PFSK-1 (cell line): Measurements from ENCODE around the gene TMEM37.

Experiments
- FOXP2 ChIP-seq: optimal IDR thresholded peaks from 2 replicates; pipeline ENCODE3; 2011; ENCODE audit warnings: borderline replicate concordance, control low read depth, inconsistent platforms; ENCODE audit not compliant: insufficient read depth; ENCODE audit errors: extremely low read length, extremely low read depth
- POLR2AphosphoS5 ChIP-seq: IDR thresholded peaks from 2 replicates; pipeline ENCODE4 v1.6.1; 2012; ENCODE audit warnings: low read depth, mild to moderate bottlenecking, control low read depth, low read length, moderate library complexity
- REST ChIP-seq, 2 experiments: IDR thresholded peaks; 2 replicates each; pipeline versions ENCODE4 v1.6.1 to v1.8.0; 2011 to 2012; ENCODE audit warnings: low read depth in 2 of 2, low read length in 2 of 2, control low read depth in 1 of 2, inconsistent platforms in 1 of 2, mild to moderate bottlenecking in 1 of 2, moderate library complexity in 1 of 2; ENCODE audit not compliant: insufficient read depth in 1 of 2
- SIN3A ChIP-seq: IDR thresholded peaks from 2 replicates; pipeline ENCODE4 v1.6.1; 2012; ENCODE audit warnings: mild to moderate bottlenecking, low read length, moderate library complexity, borderline replicate concordance; ENCODE audit not compliant: insufficient read depth
- TAF1 ChIP-seq: IDR thresholded peaks from 2 replicates; pipeline ENCODE4 v1.6.1; 2012; ENCODE audit warnings: low read length, control low read depth, borderline replicate concordance; ENCODE audit not compliant: insufficient read depth

GRCh38 chr2:119405151-119405550 lies 26.5 kb upstream of the TMEM37 start:
- TF ChIP-seq POLR2AphosphoS5: no peak
- TF ChIP-seq REST (IDR thresholded peaks at IDR 0.05; ENCODE audit: insufficient read depth in 1 of 2, low read depth in 2 of 2, low read length in 2 of 2): no peak
- TF ChIP-seq SIN3A: no peak
- TF ChIP-seq TAF1: no peak
- no peak for TF ChIP-seq FOXP2
